ENCODE results near the gene MSX1. TPM values are rescaled to one million over a fixed set of nuclear protein-coding genes. Genes with fewer than 3 reads are reported as not detected.
A peak's percentile ranks its signal among the peaks of the same experiment; 100 is the strongest.

MSX1 gene
- total and polyA plus RNA-seq, 2 of the 8 experiments (the other 6 are each of a cell fraction or from before 2014, with no cell fraction given): 0.47 TPM; not detected in 1

GRCh38 chr4:4862665-4863482, 3.4 kb downstream of the MSX1 start:
- ChIA-PET POLR2A (ENCODE audit: partially characterized antibody) (no interaction called here), CTCF (ENCODE audit: partially characterized antibody) (interaction anchor here (0.6 to 2.2 kb wide), 5 partner anchors 10 to 375 kb away, joined by 3 to 8 read pairs (median 5); no protein-coding TSS in a partner anchor)
- Histone ChIP-seq H3K27me3 (replicated peaks in 1 of 4; ENCODE audit: control insufficient read depth in 3 of 4, extremely low read depth in 1 of 4, insufficient read depth in 3 of 4, low read length in 3 of 4) (peaks cover 93 to 98% (median 95%) of the 10 kb centered on the region in 4 experiments), H3K4me3 (ENCODE audit: extremely low read depth in 1 of 4, insufficient read depth in 2 of 4, low read depth in 3 of 4, low read length in 4 of 4) (no peak overlapping the region), H3K23me2 (ENCODE audit: low read depth, low read length) (peaks cover 12% of the 10 kb centered on the region; the same call in 1 of the 2 replicates), H3K9me3 (ENCODE audit: insufficient read depth in 2 of 2, low read depth in 1 of 2, low read length in 1 of 2) (no peaks in the 10 kb centered on the region), H3K4me1 (replicated peaks in 1 of 4; ENCODE audit: control insufficient read depth in 3 of 4, insufficient read depth in 4 of 4, low read length in 3 of 4) (peaks cover 0 to 30% (median 10%) of the 10 kb centered on the region in 4 experiments; a peak in 5 of 7 replicates), H2BK12ac (ENCODE audit: low read depth, low read length) (no peak overlapping the region), H3K79me1 (ENCODE audit: low read depth, low read length) (no peaks in the 10 kb centered on the region), H2BK20ac (ENCODE audit: low read length) (peak overlapping the region; percentile 48; the same call in 1 of the 2 replicates), H3K4me2 (ENCODE audit: insufficient read depth in 1 of 2, low read depth in 2 of 2, low read length in 2 of 2) (peak overlapping the region; percentile 4 to 34; a peak in 1 of 4 replicates), H3K23ac (ENCODE audit: insufficient read length) (no peak overlapping the region), H3K14ac (ENCODE audit: insufficient read length) (no peak overlapping the region), H3K56ac (replicated peaks; ENCODE audit: insufficient read length, low read depth, low read length) (no peak overlapping the region), H3K9ac (replicated peaks in 1 of 4; ENCODE audit: extremely low read depth in 1 of 4, low read depth in 3 of 4, low read length in 3 of 4) (no peak overlapping the region), H3K4ac (replicated peaks; ENCODE audit: insufficient read length, low read depth, low read length) (no peak overlapping the region), H2AFZ (ENCODE audit: low read length) (no peak overlapping the region), H4K5ac (ENCODE audit: insufficient read length, low read depth, low read length) (no peak overlapping the region), H3K79me2 (ENCODE audit: control insufficient read depth in 1 of 2, insufficient read depth in 2 of 2, low read length in 2 of 2) (no peaks in the 10 kb centered on the region), H4K8ac (ENCODE audit: extremely low read depth, insufficient read depth, low read length) (no peak overlapping the region), H3K18ac (ENCODE audit: extremely low read depth, low read length) (no peak overlapping the region), H4K91ac (replicated peaks; ENCODE audit: insufficient read length, low read length) (no peak overlapping the region), H2AK5ac (ENCODE audit: low read depth, low read length) (no peak overlapping the region), H3K27ac (ENCODE audit: low read depth, low read length) (no peak overlapping the region), H3K36me3 (ENCODE audit: control insufficient read depth in 2 of 4, insufficient read depth in 4 of 4, low read length in 3 of 4) (peaks cover 0 to 5% (median 0%) of the 10 kb centered on the region in 4 experiments; a peak in 1 of 8 replicates), H2BK120ac (replicated peaks; ENCODE audit: low read depth, low read length) (no peak overlapping the region), H2BK5ac (ENCODE audit: low read depth, low read length) (no peak overlapping the region), H4K20me1 (replicated peaks in 1 of 2; ENCODE audit: control insufficient read depth in 1 of 2, insufficient read depth in 2 of 2, low read length in 2 of 2) (peaks cover 44 to 45% of the 10 kb centered on the region in 2 experiments), H2BK15ac (ENCODE audit: low read length) (no peak overlapping the region)
- WGBS, 2 experiments (ENCODE audit: extremely low coverage in 1 of 2, insufficient coverage in 1 of 2, insufficient read length in 1 of 2, insufficient replicate concordance in 2 of 2, low coverage in 1 of 2, low lambda C conversion rate in 2 of 2, missing lambda C conversion rate in 1 of 2): 8% methylated on average over 48 of the region's 51 CpGs; no CpG with 5 or more reads in 1 of the 2 experiments
- DNase-seq (ENCODE audit: low read depth in 1 of 2, low spot score in 2 of 2) (peak in 1 of 2 experiments; percentile 75), FAIRE-seq (no peak)
- TF ChIP-seq RFX5 (IDR thresholded peaks at IDR 0.05; ENCODE audit: borderline replicate concordance, low read depth, low read length) (no peak), CTCF (IDR thresholded peaks at IDR 0.05; ENCODE audit: control extremely low read depth in 1 of 3, insufficient read depth in 1 of 3, low read depth in 1 of 3, low read length in 3 of 3) (no peak), SUZ12 (IDR thresholded peaks at IDR 0.05; ENCODE audit: low read length) (peak; percentile 100), BRCA1 (IDR thresholded peaks at IDR 0.05; ENCODE audit: low read depth, low read length) (no peak), TBP (IDR thresholded peaks at IDR 0.05; ENCODE audit: low read depth, low read length) (no peak), EZH2 (IDR thresholded peaks at IDR 0.05; ENCODE audit: low read depth, low read length, severe bottlenecking) (peak; percentile 100), GABPA (IDR thresholded peaks at IDR 0.05; ENCODE audit: borderline replicate concordance, insufficient read depth, low read length) (no peak), JUND (IDR thresholded peaks at IDR 0.05; ENCODE audit: low read length) (no peak)
